Measurements from ENCODE around the gene CIDEC.

- TF ChIP-seq CTCF (IDR thresholded peaks at IDR 0.05) = no peak
- no peak for TF ChIP-seq POLR2AphosphoS5 (IDR thresholded peaks at IDR 0.05)
Measured at GRCh38 chr3:9901967-9902366, 21.9 kb upstream of the CIDEC start.
